HepG2 (cell line): ENCODE measurements around the gene PLCG2. TPM values are rescaled to one million over a fixed set of nuclear protein-coding genes. Genes with fewer than 3 reads are reported as not detected.
A peak's percentile ranks its signal among the peaks of the same experiment; 100 is the strongest.

Source experiments
- ARNT ChIP-seq: fragments of 450-650 bp; IDR thresholded peaks from 2 replicates; pipeline ENCODE4 v1.6.1; 2017
- CAMTA2 ChIP-seq: sonication (generic); formaldehyde crosslinking; IDR thresholded peaks from 2 replicates; pipeline ENCODE4 v1.4.0; 2020; ENCODE audit warnings: mild to moderate bottlenecking, missing genetic modification reagents, borderline replicate concordance
- CBX5 ChIP-seq: sonication (generic); formaldehyde crosslinking; IDR thresholded peaks from 2 replicates; pipeline ENCODE4 v1.4.0; 2020; ENCODE audit warnings: missing genetic modification reagents, borderline replicate concordance
- CEBPB ChIP-seq: IDR thresholded peaks from 2 replicates; pipeline ENCODE4 v1.6.1; 2011; ENCODE audit warnings: low read depth, low read length, improper control_type of control experiment, borderline replicate concordance
- HNRNPLL ChIP-seq: fragments of 200-400 bp; formaldehyde crosslinking; IDR thresholded peaks from 2 replicates; pipeline ENCODE4 v1.6.1; 2017; ENCODE audit warnings: mild to moderate bottlenecking, low read depth, low read length; ENCODE audit not compliant: poor library complexity, severe bottlenecking
- KDM3A ChIP-seq: IDR thresholded peaks from 2 replicates; pipeline ENCODE4 v1.6.1; 2018; ENCODE audit warnings: low read depth, missing compliant biosample characterization
- KLF13 ChIP-seq: sonication (generic); formaldehyde crosslinking; IDR thresholded peaks from 2 replicates; pipeline ENCODE4 v1.4.0; 2020; ENCODE audit warnings: mild to moderate bottlenecking, missing genetic modification reagents
- MAX ChIP-seq: IDR thresholded peaks from 2 replicates; pipeline ENCODE4 v1.6.1; 2012; ENCODE audit warnings: inconsistent platforms
- MED1 ChIP-seq: sonication (generic); formaldehyde crosslinking; IDR thresholded peaks from 2 replicates; pipeline ENCODE4 v1.4.0; 2020; ENCODE audit warnings: missing genetic modification reagents
- NFYB ChIP-seq: sonication (generic); formaldehyde crosslinking; IDR thresholded peaks from 2 replicates; pipeline ENCODE4 v1.4.0; 2020; ENCODE audit warnings: missing genetic modification reagents
- SMAD3 ChIP-seq: sonication (generic); formaldehyde crosslinking; IDR thresholded peaks from 2 replicates; pipeline ENCODE4 v1.4.0; 2020; ENCODE audit warnings: missing genetic modification reagents
- ZBTB7B ChIP-seq: sonication (generic); formaldehyde crosslinking; IDR thresholded peaks from 2 replicates; pipeline ENCODE4 v1.4.0; 2020; ENCODE audit warnings: missing genetic modification reagents
- ZFP90 ChIP-seq: sonication (generic); formaldehyde crosslinking; IDR thresholded peaks from 2 replicates; pipeline ENCODE4 v1.8.0; 2022; ENCODE audit warnings: missing genetic modification reagents, mild to moderate bottlenecking, inconsistent platforms, borderline replicate concordance
- ZNF101 ChIP-seq: sonication (generic); formaldehyde crosslinking; IDR thresholded peaks from 2 replicates; pipeline ENCODE4 v1.4.0; 2020; ENCODE audit warnings: mild to moderate bottlenecking, low read depth, missing genetic modification reagents, borderline replicate concordance
- ZNF160 ChIP-seq: sonication (generic); formaldehyde crosslinking; IDR thresholded peaks from 2 replicates; pipeline ENCODE4 v1.8.0; 2022; ENCODE audit warnings: mild to moderate bottlenecking, inconsistent platforms, missing genetic modification reagents
- ZNF18 ChIP-seq: sonication (generic); formaldehyde crosslinking; IDR thresholded peaks from 2 replicates; pipeline ENCODE4 v1.8.0; 2022; ENCODE audit warnings: mild to moderate bottlenecking, missing genetic modification reagents; ENCODE audit not compliant: insufficient replicate concordance
- ZNF251 ChIP-seq: sonication (generic); formaldehyde crosslinking; IDR thresholded peaks from 2 replicates; pipeline ENCODE4 v1.9.0; 2021; ENCODE audit warnings: mild to moderate bottlenecking, missing genetic modification reagents
- ZNF329 ChIP-seq: sonication (generic); formaldehyde crosslinking; IDR thresholded peaks from 2 replicates; pipeline ENCODE4 v1.9.0; 2021; ENCODE audit warnings: low read depth, mild to moderate bottlenecking, missing genetic modification reagents
- ZNF354B ChIP-seq: sonication (generic); formaldehyde crosslinking; IDR thresholded peaks from 2 replicates; pipeline ENCODE4 v1.8.0; 2022; ENCODE audit warnings: mild to moderate bottlenecking, missing genetic modification reagents
- ZNF598 ChIP-seq: sonication (generic); formaldehyde crosslinking; IDR thresholded peaks from 2 replicates; pipeline ENCODE4 v1.5.1; 2020; ENCODE audit warnings: mild to moderate bottlenecking, missing genetic modification reagents, borderline replicate concordance
- ZNF724P ChIP-seq: sonication (generic); formaldehyde crosslinking; IDR thresholded peaks from 2 replicates; pipeline ENCODE4 v1.8.0; 2022; ENCODE audit warnings: missing genetic modification reagents, borderline replicate concordance
- ZNF788 ChIP-seq: sonication (generic); formaldehyde crosslinking; IDR thresholded peaks from 2 replicates; pipeline ENCODE4 v1.5.0; 2020; ENCODE audit warnings: mild to moderate bottlenecking, missing genetic modification reagents, borderline replicate concordance
- ZNF792 ChIP-seq: IDR thresholded peaks from 2 replicates; pipeline ENCODE4 v1.6.1; 2016
- polyA plus RNA-seq, 8 experiments: library from polyadenylated mRNA; depleted of rRNA in 3 of 8; stranded (reverse) in 7 of 8; unstranded in 1 of 8; fragments of >200 nt; fragmentation: Illumina TruSeq in 4 of 8; extraction: Trizol in 4 of 8; gene quantifications; 2 replicates each; pipeline versions ENCODE4 v1.2.1 to v1.2.3, GENCODE V29; 2011 to 2016; ENCODE audit warnings: low read depth in 4 of 8, missing spikeins in 1 of 8, mixed read lengths in 1 of 8; ENCODE audit not compliant: insufficient read depth in 1 of 8
- total RNA-seq, 5 experiments: library from RNA; depleted of rRNA; stranded (reverse); fragments of >200 nt; fragmentation: Illumina TruSeq; extraction: Trizol; gene quantifications; 2 replicates each; pipeline ENCODE4 v1.2.3, GENCODE V29; 2016; ENCODE audit warnings: low read depth in 1 of 5
- TF ChIP-seq, protein P1 (sequence below): IDR thresholded peaks from 2 replicates; pipeline ENCODE4 v1.6.1; 2016; ENCODE audit warnings: low read depth, borderline replicate concordance
- TF ChIP-seq, protein P2 (sequence below): sonication (generic); formaldehyde crosslinking; IDR thresholded peaks from 2 replicates; pipeline ENCODE4 v1.5.1; 2020; ENCODE audit warnings: mild to moderate bottlenecking, missing genetic modification reagents, moderate library complexity

Gene PLCG2
- total and polyA plus RNA-seq, 2 of the 13 experiments (the other 11 are each of a cell fraction or from before 2014, with no cell fraction given): 0.13 to 0.18 TPM

- TF ChIP-seq ZNF788 (CRISPR knock-in tag): peak; percentile 51; the same call in 1 of the 2 replicates
- TF ChIP-seq CAMTA2 (CRISPR knock-in tag): no peak
- TF ChIP-seq KDM3A (CRISPR knock-in tag): 0 out of 2 replicates have a peak, but pooled peaks have one; percentile 44
- no peak for TF ChIP-seq ZNF354B (CRISPR knock-in tag)
- no peak for TF ChIP-seq ARNT
- no peak for TF ChIP-seq MED1 (CRISPR knock-in tag)
- TF ChIP-seq, protein P1, sequence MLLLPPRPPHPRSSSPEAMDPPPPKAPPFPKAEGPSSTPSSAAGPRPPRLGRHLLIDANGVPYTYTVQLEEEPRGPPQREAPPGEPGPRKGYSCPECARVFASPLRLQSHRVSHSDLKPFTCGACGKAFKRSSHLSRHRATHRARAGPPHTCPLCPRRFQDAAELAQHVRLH (CRISPR knock-in tag): no peak
- peak; percentile 78; the same call in 1 of the 2 replicates for TF ChIP-seq ZBTB7B (CRISPR knock-in tag)
- TF ChIP-seq SMAD3 (CRISPR knock-in tag): peak; percentile 22; the same call in 1 of the 2 replicates
- no peak for TF ChIP-seq ZNF724P
- no peak for TF ChIP-seq ZNF160
- peak; percentile 90 for TF ChIP-seq MAX
- no peak for TF ChIP-seq CEBPB
- peak; percentile 34 for TF ChIP-seq HNRNPLL
- TF ChIP-seq ZFP90 (CRISPR knock-in tag): no peak
- TF ChIP-seq ZNF792: 0 out of 2 replicates have a peak, but pooled peaks have one; percentile 62
- no peak for TF ChIP-seq ZNF329 (CRISPR knock-in tag)
- no peak for TF ChIP-seq ZNF18 (CRISPR knock-in tag)
- TF ChIP-seq KLF13: no peak
- TF ChIP-seq ZNF251 (CRISPR knock-in tag): no peak
- TF ChIP-seq, protein P2, sequence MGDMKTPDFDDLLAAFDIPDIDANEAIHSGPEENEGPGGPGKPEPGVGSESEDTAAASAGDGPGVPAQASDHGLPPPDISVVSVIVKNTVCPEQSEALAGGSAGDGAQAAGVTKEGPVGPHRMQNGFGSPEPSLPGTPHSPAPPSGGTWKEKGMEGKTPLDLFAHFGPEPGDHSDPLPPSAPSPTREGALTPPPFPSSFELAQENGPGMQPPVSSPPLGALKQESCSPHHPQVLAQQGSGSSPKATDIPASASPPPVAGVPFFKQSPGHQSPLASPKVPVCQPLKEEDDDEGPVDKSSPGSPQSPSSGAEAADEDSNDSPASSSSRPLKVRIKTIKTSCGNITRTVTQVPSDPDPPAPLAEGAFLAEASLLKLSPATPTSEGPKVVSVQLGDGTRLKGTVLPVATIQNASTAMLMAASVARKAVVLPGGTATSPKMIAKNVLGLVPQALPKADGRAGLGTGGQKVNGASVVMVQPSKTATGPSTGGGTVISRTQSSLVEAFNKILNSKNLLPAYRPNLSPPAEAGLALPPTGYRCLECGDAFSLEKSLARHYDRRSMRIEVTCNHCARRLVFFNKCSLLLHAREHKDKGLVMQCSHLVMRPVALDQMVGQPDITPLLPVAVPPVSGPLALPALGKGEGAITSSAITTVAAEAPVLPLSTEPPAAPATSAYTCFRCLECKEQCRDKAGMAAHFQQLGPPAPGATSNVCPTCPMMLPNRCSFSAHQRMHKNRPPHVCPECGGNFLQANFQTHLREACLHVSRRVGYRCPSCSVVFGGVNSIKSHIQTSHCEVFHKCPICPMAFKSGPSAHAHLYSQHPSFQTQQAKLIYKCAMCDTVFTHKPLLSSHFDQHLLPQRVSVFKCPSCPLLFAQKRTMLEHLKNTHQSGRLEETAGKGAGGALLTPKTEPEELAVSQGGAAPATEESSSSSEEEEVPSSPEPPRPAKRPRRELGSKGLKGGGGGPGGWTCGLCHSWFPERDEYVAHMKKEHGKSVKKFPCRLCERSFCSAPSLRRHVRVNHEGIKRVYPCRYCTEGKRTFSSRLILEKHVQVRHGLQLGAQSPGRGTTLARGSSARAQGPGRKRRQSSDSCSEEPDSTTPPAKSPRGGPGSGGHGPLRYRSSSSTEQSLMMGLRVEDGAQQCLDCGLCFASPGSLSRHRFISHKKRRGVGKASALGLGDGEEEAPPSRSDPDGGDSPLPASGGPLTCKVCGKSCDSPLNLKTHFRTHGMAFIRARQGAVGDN (CRISPR knock-in tag): peak; percentile 82
- no peak for TF ChIP-seq ZNF598 (CRISPR knock-in tag)
- TF ChIP-seq NFYB: no peak
- no peak for TF ChIP-seq ZNF101 (CRISPR knock-in tag)
- TF ChIP-seq CBX5 (CRISPR knock-in tag): peak; percentile 72
These were observed 48.7 kb upstream of the PLCG2 start (continued) for GRCh38 chr16:81730090-81731051.
